H9 (cell line): ENCODE measurements around the gene JAK1. TPM values are rescaled to one million over a fixed set of nuclear protein-coding genes. Genes with fewer than 3 reads are reported as not detected.

Source experiments
- DNase-seq: peaks from one replicate; pipeline ENCODE4 v3.0.0-alpha.2; 2017
- H2AFZ ChIP-seq: one replicate; pipeline ENCODE4 v1.6.1; 2013; ENCODE audit warnings: mild to moderate bottlenecking, low read length, control low read depth, moderate library complexity
- H2AK5ac ChIP-seq: 2 replicates; pipeline ENCODE4 v1.6.1; 2013; ENCODE audit warnings: low read length, control low read depth, mixed read lengths; ENCODE audit not compliant: insufficient read length
- H2BK120ac ChIP-seq: one replicate; pipeline ENCODE4 v1.6.1; 2013; ENCODE audit warnings: low read depth, mild to moderate bottlenecking, low read length, control low read depth, inconsistent platforms; ENCODE audit not compliant: poor library complexity, severe bottlenecking
- H2BK12ac ChIP-seq: 2 replicates; pipeline ENCODE4 v1.6.1; 2013; ENCODE audit warnings: low read length, control low read depth, mixed read lengths, low read depth; ENCODE audit not compliant: insufficient read length
- H2BK15ac ChIP-seq: 2 replicates; pipeline ENCODE4 v1.6.1; 2013; ENCODE audit warnings: low read depth, low read length, control low read depth
- H2BK20ac ChIP-seq: one replicate; pipeline ENCODE4 v1.6.1; 2013; ENCODE audit warnings: low read depth, mild to moderate bottlenecking, low read length, control low read depth, inconsistent platforms; ENCODE audit not compliant: poor library complexity, severe bottlenecking
- H2BK5ac ChIP-seq: 2 replicates; pipeline ENCODE4 v1.6.1; 2013; ENCODE audit warnings: low read length, control low read depth, mixed read lengths; ENCODE audit not compliant: insufficient read length
- H3K14ac ChIP-seq: 2 replicates; pipeline ENCODE4 v1.6.1; 2013; ENCODE audit warnings: low read length, control low read depth; ENCODE audit not compliant: insufficient read depth
- H3K18ac ChIP-seq: 2 replicates; pipeline ENCODE4 v1.6.1; 2013; ENCODE audit warnings: low read depth, mild to moderate bottlenecking, mixed read lengths, low read length, control low read depth; ENCODE audit not compliant: insufficient read length
- H3K23ac ChIP-seq: 2 replicates; pipeline ENCODE4 v1.6.1; 2013; ENCODE audit warnings: low read length, control low read depth, mixed read lengths, low read depth; ENCODE audit not compliant: insufficient read length
- H3K23me2 ChIP-seq: 2 replicates; pipeline ENCODE4 v1.6.1; 2013; ENCODE audit warnings: low read depth, mild to moderate bottlenecking, mixed read lengths, low read length, control low read depth; ENCODE audit not compliant: insufficient read length, poor library complexity, severe bottlenecking
- H3K27ac ChIP-seq: 2 replicates; pipeline ENCODE4 v1.5.1; 2013; ENCODE audit warnings: low read length, control low read depth, mixed read lengths, low read depth; ENCODE audit not compliant: insufficient read length
- H3K27me3 ChIP-seq: 2 replicates; pipeline ENCODE4 v1.6.1; 2013; ENCODE audit warnings: low read length, control low read depth, inconsistent platforms; ENCODE audit not compliant: insufficient read depth
- H3K4ac ChIP-seq: 2 replicates; pipeline ENCODE4 v1.6.1; 2013; ENCODE audit warnings: low read depth, mild to moderate bottlenecking, control low read depth, inconsistent platforms, low read length, moderate library complexity
- H3K4me1 ChIP-seq: 2 replicates; pipeline ENCODE4 v1.6.1; 2013; ENCODE audit warnings: low read length, control low read depth, inconsistent platforms; ENCODE audit not compliant: insufficient read depth
- H3K4me2 ChIP-seq: 2 replicates; pipeline ENCODE4 v1.6.1; 2013; ENCODE audit warnings: low read length, control low read depth, mixed read lengths; ENCODE audit not compliant: insufficient read length, insufficient read depth
- H3K56ac ChIP-seq: 2 replicates; pipeline ENCODE4 v1.6.1; 2013; ENCODE audit warnings: low read depth, mild to moderate bottlenecking, mixed read lengths, low read length, control low read depth; ENCODE audit not compliant: insufficient read length
- H3K79me1 ChIP-seq: 2 replicates; pipeline ENCODE4 v1.6.1; 2013; ENCODE audit warnings: low read depth, mild to moderate bottlenecking, moderate library complexity, low read length, control low read depth, inconsistent platforms; ENCODE audit not compliant: insufficient read depth, poor library complexity, severe bottlenecking
- H3K79me2 ChIP-seq: 2 replicates; pipeline ENCODE4 v1.6.1; 2013; ENCODE audit warnings: low read length, control low read depth, inconsistent platforms; ENCODE audit not compliant: insufficient read depth
- H3K9ac ChIP-seq: 2 replicates; pipeline ENCODE4 v1.6.1; 2013; ENCODE audit warnings: low read length, control low read depth, mixed read lengths; ENCODE audit not compliant: insufficient read length; ENCODE audit errors: extremely low read depth
- H3K9me3 ChIP-seq: one replicate; pipeline ENCODE4 v1.6.1; 2013; ENCODE audit warnings: low read depth, low read length, inconsistent platforms; ENCODE audit not compliant: control insufficient read depth
- H3T11ph ChIP-seq: one replicate; pipeline ENCODE4 v1.6.1; 2013; ENCODE audit warnings: mild to moderate bottlenecking, low read length, control low read depth, inconsistent platforms
- H4K20me1 ChIP-seq: one replicate; pipeline ENCODE4 v1.6.1; 2013; ENCODE audit not compliant: control insufficient read depth, insufficient read length, insufficient read depth
- H4K5ac ChIP-seq: 2 replicates; pipeline ENCODE4 v1.6.1; 2013; ENCODE audit warnings: low read depth, mild to moderate bottlenecking, mixed read lengths, low read length, control low read depth; ENCODE audit not compliant: insufficient read length
- H4K8ac ChIP-seq: replicated peaks from 2 replicates; pipeline ENCODE4 v1.6.1; 2013; ENCODE audit warnings: low read length, control low read depth, mixed read lengths, low read depth; ENCODE audit not compliant: insufficient read length
- H4K91ac ChIP-seq: 2 replicates; pipeline ENCODE4 v1.6.1; 2013; ENCODE audit warnings: low read depth, mild to moderate bottlenecking, moderate library complexity, mixed read lengths, low read length, control low read depth; ENCODE audit not compliant: insufficient read length
- H3K27ac Mint-ChIP-seq, 3 experiments: 2 replicates in 2 of 3; 3 replicates in 1 of 3; pipeline ENCODE4 v1.8.0; 2020 to 2021; ENCODE audit warnings: mixed read lengths in 3 of 3, mild to moderate bottlenecking in 1 of 3, moderate library complexity in 1 of 3
- H3K27me3 Mint-ChIP-seq: 2 replicates; pipeline ENCODE4 v1.8.0; 2021; ENCODE audit warnings: low read depth, mild to moderate bottlenecking, moderate library complexity, mixed read lengths
- H3K36me3 Mint-ChIP-seq, 3 experiments: 2 replicates in 2 of 3; 3 replicates in 1 of 3; pipeline ENCODE4 v1.8.0; 2020 to 2021; ENCODE audit warnings: low read depth in 3 of 3, mixed read lengths in 3 of 3; ENCODE audit not compliant: insufficient read depth in 1 of 3
- H3K4me1 Mint-ChIP-seq, 2 experiments: 2 replicates each; pipeline ENCODE4 v1.8.0; 2020; ENCODE audit warnings: mixed read lengths in 2 of 2
- H3K4me3 Mint-ChIP-seq, 2 experiments: 2 replicates in 1 of 2; 3 replicates in 1 of 2; pipeline ENCODE4 v1.8.0; 2020 to 2021; ENCODE audit warnings: mild to moderate bottlenecking in 2 of 2, mixed read lengths in 2 of 2, moderate library complexity in 1 of 2
- H3K9me3 Mint-ChIP-seq, 2 experiments: 2 replicates in 1 of 2; 3 replicates in 1 of 2; pipeline ENCODE4 v1.8.0; 2020; ENCODE audit warnings: mild to moderate bottlenecking in 2 of 2, mixed read lengths in 2 of 2, moderate library complexity in 1 of 2
- CTCF ChIP-seq: fragments of 200-600 bp; sonication (generic); conservative IDR thresholded peaks from 3 replicates; pipeline ENCODE4 v1.8.0; 2021; ENCODE audit warnings: antibody characterized with exemption, mild to moderate bottlenecking
- WGBS: extraction: QIAGEN DNeasy Blood & Tissue Kit; methylation state at CpG from one replicate; pipeline ENCODE4 v1.1.7; 2013; ENCODE audit warnings: missing lambda C conversion rate, low lambda C conversion rate, mixed read lengths; ENCODE audit not compliant: insufficient read length; ENCODE audit errors: extremely low coverage; 5-methylcytosine and 5-hydroxymethylcytosine counted together
- total RNA-seq: library from RNA; stranded (reverse); gene quantifications from 2 replicates; pipeline ENCODE4 v1.2.1, GENCODE V29; 2021

JAK1 gene
- total RNA-seq, 1 experiment from 2014 or later, result 12.8 TPM

GRCh38 chr1:64846573-64847430, 119.5 kb downstream of the JAK1 start:
- no peaks in the 10 kb centered on the region for H3K9me3 Mint-ChIP-seq

More at GRCh38 chr1:64846573-64847430, 119.5 kb downstream of the JAK1 start:
- Histone ChIP-seq H3T11ph (no peak overlapping the region), H2BK15ac (no peak overlapping the region), H3K79me2 (no peaks in the 10 kb centered on the region), H2AFZ (no peak overlapping the region), H2BK20ac (no peak overlapping the region), H3K9ac (no peak overlapping the region), H4K5ac (no peak overlapping the region), H4K20me1 (no peaks in the 10 kb centered on the region), H3K4me1 (no peaks in the 10 kb centered on the region), H2AK5ac (no peak overlapping the region), H3K9me3 (no peaks in the 10 kb centered on the region), H3K79me1 (no peaks in the 10 kb centered on the region), H2BK5ac (no peak overlapping the region), H3K56ac (no peak overlapping the region), H3K23ac (no peak overlapping the region), H3K4ac (no peak overlapping the region), H3K23me2 (no peaks in the 10 kb centered on the region), H2BK120ac (no peak overlapping the region), H3K4me2 (no peak overlapping the region), H3K27me3 (no peaks in the 10 kb centered on the region), H4K91ac (no peak overlapping the region), H3K27ac (no peak overlapping the region), H2BK12ac (no peak overlapping the region), H4K8ac (no peak overlapping the region), H3K18ac (no peak overlapping the region), H3K14ac (no peak overlapping the region)
- TF ChIP-seq CTCF, result no peak
- no peak for DNase-seq
- no peak overlapping the region for H3K4me3 Mint-ChIP-seq
- H3K27me3 Mint-ChIP-seq, result no peaks in the 10 kb centered on the region
- peak overlapping the region in 1 of 3 experiments; percentile 34; a peak in 3 of 7 replicates for H3K27ac Mint-ChIP-seq
- WGBS, result no CpG with 5 or more reads among the region's 10 CpGs
- no peaks in the 10 kb centered on the region; a peak in 1 of 4 replicates for H3K4me1 Mint-ChIP-seq
- H3K36me3 Mint-ChIP-seq, result peaks cover 10 to 18% (median 16%) of the 10 kb centered on the region in 3 experiments; a peak in 5 of 7 replicates
